ENCODE measurements around the gene PCCA.

GRCh38 chr13:100409132-100409531 lies 320.2 kb downstream of the PCCA start:
- TF ChIP-seq CTCF (IDR thresholded peaks at IDR 0.05) (no peak), POLR2A (IDR thresholded peaks at IDR 0.05) (no peak), POLR2AphosphoS5 (IDR thresholded peaks at IDR 0.05) (no peak), EP300 (IDR thresholded peaks at IDR 0.05) (no peak)

Measured in suprapubic skin (tissue), 4 donors.